Ectodermal cell (in vitro differentiated cells): ENCODE measurements around the gene RGS7BP.
A peak's percentile ranks its signal among the peaks of the same experiment; 100 is the strongest.

Source experiments
- H3K27ac ChIP-seq: 2 replicates; pipeline ENCODE4 v1.7.0; 2013; ENCODE audit warnings: mild to moderate bottlenecking, low read depth, low read length; ENCODE audit not compliant: insufficient read depth, poor library complexity, severe bottlenecking
- H3K27me3 ChIP-seq: 2 replicates; pipeline ENCODE4 v1.7.0; 2013; ENCODE audit warnings: mild to moderate bottlenecking, low read length; ENCODE audit not compliant: insufficient read depth, control insufficient read depth, poor library complexity, severe bottlenecking
- H3K36me3 ChIP-seq: one replicate; pipeline ENCODE4 v1.7.0; 2013; ENCODE audit warnings: low read length; ENCODE audit not compliant: control insufficient read depth, insufficient read depth
- H3K4me1 ChIP-seq: one replicate; pipeline ENCODE4 v1.7.0; 2013; ENCODE audit warnings: low read length; ENCODE audit not compliant: control insufficient read depth, insufficient read depth
- H3K4me3 ChIP-seq: 2 replicates; pipeline ENCODE4 v1.7.0; 2013; ENCODE audit warnings: low read depth, low read length, control low read depth; ENCODE audit not compliant: insufficient read depth
- H3K9me3 ChIP-seq: 2 replicates; pipeline ENCODE4 v1.7.0; 2013; ENCODE audit warnings: mild to moderate bottlenecking, low read length, moderate library complexity; ENCODE audit not compliant: control insufficient read depth
- WGBS, 2 experiments: methylation state at CpG; one replicate each; pipeline ENCODE4 v1.1.7; 2013; ENCODE audit warnings: missing lambda C conversion rate in 2 of 2; 5-methylcytosine and 5-hydroxymethylcytosine counted together

The RGS7BP gene

GRCh38 chr5:64507264-64507605 is 1.4 kb downstream of the RGS7BP start:
- Histone ChIP-seq H3K9me3 (no peaks in the 10 kb centered on the region), H3K27ac (no peak overlapping the region), H3K27me3 (peaks cover 51% of the 10 kb centered on the region), H3K36me3 (no peaks in the 10 kb centered on the region), H3K4me1 (no peaks in the 10 kb centered on the region), H3K4me3 (peak overlapping the region; percentile 55)
- WGBS, 2 experiments = 14 to 18% methylated on average over 6 of the region's 6 CpGs

DNA sequence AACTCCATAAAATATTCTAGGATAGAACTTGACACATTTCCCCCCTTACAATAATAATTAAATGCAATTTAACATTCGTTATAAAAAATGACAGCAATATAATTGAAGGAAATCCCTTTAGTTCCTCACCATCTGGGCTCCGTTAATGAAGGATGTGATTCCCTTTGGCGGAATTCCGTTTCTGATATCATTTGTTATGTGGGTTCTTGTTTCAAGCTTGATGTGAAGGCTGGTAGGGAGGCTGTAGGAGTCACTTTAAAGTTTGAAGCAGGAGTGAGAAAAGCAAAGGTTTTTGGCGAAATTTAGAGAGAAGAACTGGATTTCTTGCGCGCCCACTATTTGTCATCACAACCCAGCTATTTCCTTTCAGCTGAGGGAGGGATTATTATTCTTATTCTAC is 4.0 kb downstream of the RGS7BP start:
- WGBS, 2 experiments = 90 to 93% methylated on average over 4 to 7 of the region's 7 CpGs
- H3K27me3 ChIP-seq = peaks cover 37% of the 10 kb centered on the region

DNA sequence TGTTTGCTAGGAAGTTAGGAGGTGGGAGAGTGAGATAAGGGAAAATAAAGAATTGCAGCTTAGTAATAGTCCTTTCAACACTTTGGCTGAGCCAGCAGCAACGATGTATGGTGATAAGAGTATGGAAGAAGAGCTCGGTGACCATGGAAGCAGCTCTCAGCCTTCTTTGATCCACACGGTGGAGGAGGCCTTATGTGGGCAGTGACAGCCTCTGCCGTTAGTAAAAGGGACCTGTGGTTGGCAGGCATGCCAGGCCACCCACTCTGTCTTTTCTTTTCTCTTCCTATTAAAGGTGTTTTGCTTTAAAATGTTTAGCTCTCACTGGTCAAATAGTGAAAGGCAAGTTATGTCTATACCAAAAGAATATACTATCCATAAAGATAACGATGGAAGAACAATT is 7.7 kb downstream of the RGS7BP start:
- Histone ChIP-seq H3K9me3 (no peaks in the 10 kb centered on the region), H3K4me3 (no peak overlapping the region), H3K27ac (no peak overlapping the region), H3K36me3 (no peaks in the 10 kb centered on the region), H3K4me1 (no peaks in the 10 kb centered on the region), H3K27me3 (peaks cover under 1% of the 10 kb centered on the region)
- WGBS, 2 experiments = 89% methylated on average over 5 of the region's 5 CpGs

More for the DNA sequence above, 4.0 kb downstream of the RGS7BP start:
- H3K4me3 ChIP-seq = no peak overlapping the region
- H3K36me3 ChIP-seq = no peaks in the 10 kb centered on the region
- no peak overlapping the region for H3K27ac ChIP-seq
- no peaks in the 10 kb centered on the region for H3K4me1 ChIP-seq
- no peaks in the 10 kb centered on the region for H3K9me3 ChIP-seq

- WGBS, 2 experiments = 77 to 100% methylated on average over 1 of the region's 1 CpG
- no peaks in the 10 kb centered on the region for H3K9me3 ChIP-seq
- H3K27me3 ChIP-seq = no peaks in the 10 kb centered on the region
- H3K4me3 ChIP-seq = no peak overlapping the region
- no peaks in the 10 kb centered on the region for H3K4me1 ChIP-seq
- H3K36me3 ChIP-seq = no peaks in the 10 kb centered on the region
- H3K27ac ChIP-seq = no peak overlapping the region
These were observed 8.8 kb downstream of the RGS7BP start for GRCh38 chr5:64514612-64515011.

GRCh38 chr5:64516216-64516615 is 10.4 kb downstream of the RGS7BP start:
- no peaks in the 10 kb centered on the region for H3K27me3 ChIP-seq
- H3K36me3 ChIP-seq = no peaks in the 10 kb centered on the region
- H3K4me1 ChIP-seq = no peaks in the 10 kb centered on the region
- no peak overlapping the region for H3K4me3 ChIP-seq
- 82 to 83% methylated on average over 4 of the region's 4 CpGs for WGBS, 2 experiments
- no peak overlapping the region for H3K27ac ChIP-seq
- H3K9me3 ChIP-seq = no peaks in the 10 kb centered on the region

DNA sequence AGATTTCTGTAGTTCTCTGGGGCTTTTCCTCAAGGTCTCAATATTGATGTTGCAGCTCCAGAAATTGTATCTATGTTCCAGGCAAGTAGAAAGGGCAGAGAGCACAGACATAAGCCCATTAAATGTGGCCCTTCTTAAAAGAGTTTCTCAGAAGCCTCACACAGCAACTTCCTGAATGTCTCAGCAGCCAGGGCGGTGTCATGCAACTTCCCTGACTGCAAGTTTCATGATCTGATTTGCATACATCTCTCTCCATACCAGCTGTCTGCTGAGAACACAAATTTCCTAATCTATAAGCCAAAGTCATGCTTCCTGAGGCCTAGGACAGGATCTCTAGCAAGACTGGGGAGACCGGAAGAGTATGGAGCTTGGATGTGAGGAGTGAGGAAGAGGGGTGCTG is 13.0 kb downstream of the RGS7BP start:
- no peaks in the 10 kb centered on the region for H3K27me3 ChIP-seq
- 91 to 92% methylated on average over 1 to 2 of the region's 2 CpGs for WGBS, 2 experiments
- H3K9me3 ChIP-seq = no peaks in the 10 kb centered on the region
- no peak overlapping the region for H3K27ac ChIP-seq
- no peaks in the 10 kb centered on the region for H3K36me3 ChIP-seq
- H3K4me1 ChIP-seq = no peaks in the 10 kb centered on the region
- H3K4me3 ChIP-seq = no peak overlapping the region

DNA sequence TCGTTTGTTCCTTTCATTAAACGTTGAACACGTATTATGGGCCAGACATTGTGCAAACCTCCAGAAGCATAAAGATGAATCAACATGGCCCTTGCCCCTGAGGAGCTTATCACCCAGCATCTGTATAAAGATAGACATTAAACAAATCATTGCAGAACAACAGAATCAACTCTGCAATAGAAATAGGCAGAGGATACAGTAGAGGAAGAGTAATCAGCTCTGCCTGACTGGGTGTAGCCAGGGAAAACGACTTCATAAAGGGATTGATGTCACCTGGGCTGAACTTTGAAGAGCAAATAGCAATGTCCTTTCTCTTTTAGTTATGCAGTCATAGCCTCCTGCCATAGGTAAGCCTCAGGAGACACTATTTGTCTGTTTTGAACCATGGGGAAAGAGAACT is 13.4 kb downstream of the RGS7BP start:
- WGBS, 2 experiments = 86 to 88% methylated on average over 4 of the region's 4 CpGs
- Histone ChIP-seq H3K36me3 (no peaks in the 10 kb centered on the region), H3K4me1 (no peaks in the 10 kb centered on the region), H3K9me3 (no peaks in the 10 kb centered on the region), H3K4me3 (no peak overlapping the region), H3K27me3 (no peaks in the 10 kb centered on the region), H3K27ac (no peak overlapping the region)

GRCh38 chr5:64526734-64527439 is 21.1 kb downstream of the RGS7BP start:
- Histone ChIP-seq H3K4me3 (no peak overlapping the region), H3K4me1 (no peaks in the 10 kb centered on the region), H3K36me3 (no peaks in the 10 kb centered on the region), H3K27ac (no peak overlapping the region), H3K9me3 (no peaks in the 10 kb centered on the region), H3K27me3 (no peaks in the 10 kb centered on the region)
- WGBS, 2 experiments = 77 to 97% methylated on average over 3 of the region's 3 CpGs

GRCh38 chr5:64530076-64530475 is 24.3 kb downstream of the RGS7BP start:
- WGBS, 2 experiments = 89 to 94% methylated on average over 3 of the region's 3 CpGs
- Histone ChIP-seq H3K4me3 (no peak overlapping the region), H3K4me1 (no peaks in the 10 kb centered on the region), H3K27me3 (no peaks in the 10 kb centered on the region), H3K9me3 (no peaks in the 10 kb centered on the region), H3K36me3 (no peaks in the 10 kb centered on the region), H3K27ac (no peak overlapping the region)

GRCh38 chr5:64532212-64532611 is 26.4 kb downstream of the RGS7BP start:
- Histone ChIP-seq H3K27ac (no peak overlapping the region), H3K4me3 (no peak overlapping the region), H3K36me3 (no peaks in the 10 kb centered on the region), H3K9me3 (no peaks in the 10 kb centered on the region), H3K4me1 (no peaks in the 10 kb centered on the region), H3K27me3 (no peaks in the 10 kb centered on the region)
- WGBS, 2 experiments = 65 to 78% methylated on average over 2 of the region's 2 CpGs

DNA sequence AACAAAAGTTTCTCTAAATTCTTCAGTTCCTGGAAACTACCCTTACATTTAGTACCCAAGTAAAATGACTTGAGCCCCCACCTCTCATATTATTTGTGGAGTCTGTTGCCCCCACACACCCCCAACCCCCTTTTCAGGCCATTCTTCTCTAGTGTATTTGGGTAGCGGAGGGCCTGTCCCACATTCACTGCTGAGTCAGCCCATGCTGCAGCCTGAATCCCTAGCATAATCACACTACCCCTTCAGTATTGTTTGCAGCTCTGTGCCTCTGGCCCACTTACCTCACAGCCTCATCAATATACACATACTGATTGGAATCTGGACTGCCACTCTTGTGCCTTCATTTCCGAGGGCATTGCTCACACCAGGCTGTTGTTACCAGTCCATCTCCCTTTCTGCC is 26.8 kb downstream of the RGS7BP start:
- Histone ChIP-seq H3K36me3 (no peaks in the 10 kb centered on the region), H3K4me3 (no peak overlapping the region), H3K4me1 (no peaks in the 10 kb centered on the region), H3K27me3 (no peaks in the 10 kb centered on the region), H3K9me3 (no peaks in the 10 kb centered on the region), H3K27ac (no peak overlapping the region)
- WGBS, 2 experiments = 88 to 93% methylated on average over 2 of the region's 2 CpGs
